DND-41 (cell line): Measurements from ENCODE around the gene MFGE8.

Experiments used
- ATAC-seq: fragments of 200-7000 bp; cut with Tn5 transposase; 3 replicates; pipeline ENCODE4 v1.9.1; 2021; ENCODE audit warnings: low read depth; ENCODE audit not compliant: insufficient read depth
- DNase-seq: peaks from one replicate; pipeline ENCODE4 v3.0.0-alpha.2; 2020
- H2AFZ ChIP-seq: 2 replicates; pipeline ENCODE4 v1.6.0; 2012; ENCODE audit warnings: low read depth, low read length
- H3K27ac ChIP-seq: 2 replicates; pipeline ENCODE4 v1.5.1; 2012; ENCODE audit warnings: low read length, inconsistent platforms
- H3K27me3 ChIP-seq: fragments of 200-600 bp; sonication (generic); 2 replicates; pipeline ENCODE4 v1.6.0; 2012; ENCODE audit warnings: low read length, mild to moderate bottlenecking, inconsistent platforms; ENCODE audit not compliant: insufficient read depth, poor library complexity
- H3K36me3 ChIP-seq: 2 replicates; pipeline ENCODE4 v1.5.1; 2012; ENCODE audit warnings: low read length, inconsistent platforms; ENCODE audit not compliant: insufficient read depth
- H3K4me1 ChIP-seq: 2 replicates; pipeline ENCODE4 v1.5.1; 2012; ENCODE audit warnings: mild to moderate bottlenecking, low read length; ENCODE audit not compliant: insufficient read depth
- H3K4me2 ChIP-seq: 2 replicates; pipeline ENCODE4 v1.6.0; 2012; ENCODE audit warnings: mild to moderate bottlenecking, moderate library complexity, low read length, inconsistent platforms; ENCODE audit not compliant: insufficient read depth
- H3K4me3 ChIP-seq, 2 experiments: fragments of 200-600 bp in 1 of 2; shearing (Covaris generic) in 1 of 2; 2 replicates each; pipeline ENCODE4 v1.5.1; 2012 to 2016; ENCODE audit warnings: inconsistent platforms in 2 of 2, low read length in 2 of 2, mild to moderate bottlenecking in 2 of 2, low read depth in 1 of 2, moderate library complexity in 1 of 2
- H3K79me2 ChIP-seq: 2 replicates; pipeline ENCODE4 v1.6.0; 2012; ENCODE audit warnings: low read length, inconsistent platforms; ENCODE audit not compliant: insufficient read depth
- H3K9ac ChIP-seq: 2 replicates; pipeline ENCODE4 v1.6.0; 2012; ENCODE audit warnings: low read depth, mild to moderate bottlenecking, inconsistent platforms, low read length, moderate library complexity
- H3K9me3 ChIP-seq: 2 replicates; pipeline ENCODE4 v1.5.1; 2012; ENCODE audit warnings: low read length, moderate library complexity, mild to moderate bottlenecking, inconsistent platforms; ENCODE audit not compliant: insufficient read depth, severe bottlenecking
- H4K20me1 ChIP-seq: 2 replicates; pipeline ENCODE4 v1.6.0; 2012; ENCODE audit warnings: low read length; ENCODE audit not compliant: insufficient read depth
- CTCF ChIP-seq: IDR thresholded peaks from 2 replicates; pipeline ENCODE4 v1.5.1; 2012; ENCODE audit warnings: borderline replicate concordance, low read length, moderate library complexity, mild to moderate bottlenecking; ENCODE audit not compliant: poor library complexity, severe bottlenecking; ENCODE audit errors: extremely low read depth
- EZH2 ChIP-seq: IDR thresholded peaks from 3 replicates; pipeline ENCODE4 v1.6.1; 2012; ENCODE audit warnings: borderline replicate concordance, low read depth, mild to moderate bottlenecking, moderate library complexity, low read length, inconsistent platforms; ENCODE audit not compliant: severe bottlenecking

MFGE8 gene

GRCh38 chr15:88873786-88874185 is 39.4 kb downstream of the MFGE8 start:
- no peak overlapping the region for H3K4me3 ChIP-seq
- no peaks in the 10 kb centered on the region for H3K4me1 ChIP-seq
- no peak overlapping the region for H2AFZ ChIP-seq
- DNase-seq (no peak), ATAC-seq (no peak)
- H3K4me2 ChIP-seq = no peak overlapping the region
- H3K9me3 ChIP-seq = no peaks in the 10 kb centered on the region
- H3K36me3 ChIP-seq = no peaks in the 10 kb centered on the region
- H3K27me3 ChIP-seq = peaks cover 4% of the 10 kb centered on the region
- no peak for TF ChIP-seq EZH2
- no peak for TF ChIP-seq CTCF
- no peak overlapping the region for H3K9ac ChIP-seq
- H3K27ac ChIP-seq = no peak overlapping the region
- H4K20me1 ChIP-seq = no peaks in the 10 kb centered on the region; the same call in 1 of the 2 replicates
- H3K79me2 ChIP-seq = no peaks in the 10 kb centered on the region

GRCh38 chr15:88872706-88873105 is 40.5 kb downstream of the MFGE8 start:
- no peak for TF ChIP-seq CTCF
- no peak for TF ChIP-seq EZH2
- H3K4me1 ChIP-seq = no peaks in the 10 kb centered on the region
- no peak overlapping the region for H3K4me2 ChIP-seq
- H2AFZ ChIP-seq = no peak overlapping the region
- no peaks in the 10 kb centered on the region for H3K9me3 ChIP-seq
- no peak overlapping the region for H3K27ac ChIP-seq
- H4K20me1 ChIP-seq = no peaks in the 10 kb centered on the region; the same call in 1 of the 2 replicates
- ATAC-seq = no peak
- no peaks in the 10 kb centered on the region for H3K79me2 ChIP-seq
- no peak for DNase-seq
- no peaks in the 10 kb centered on the region for H3K36me3 ChIP-seq
- H3K9ac ChIP-seq = no peak overlapping the region
- H3K27me3 ChIP-seq = peaks cover 4% of the 10 kb centered on the region
- no peak overlapping the region for H3K4me3 ChIP-seq

- H3K36me3 ChIP-seq = no peaks in the 10 kb centered on the region
- no peak overlapping the region for H3K9ac ChIP-seq
- no peaks in the 10 kb centered on the region for H3K4me1 ChIP-seq
- H3K27me3 ChIP-seq = peaks cover 4% of the 10 kb centered on the region
- H3K9me3 ChIP-seq = no peaks in the 10 kb centered on the region
- no peak overlapping the region for H3K4me2 ChIP-seq
- no peaks in the 10 kb centered on the region; the same call in 1 of the 2 replicates for H4K20me1 ChIP-seq
- no peaks in the 10 kb centered on the region for H3K79me2 ChIP-seq
- no peak for DNase-seq
- H2AFZ ChIP-seq = no peak overlapping the region
- TF ChIP-seq CTCF = no peak
- TF ChIP-seq EZH2 = no peak
- ATAC-seq = no peak
- H3K27ac ChIP-seq = no peak overlapping the region
- H3K4me3 ChIP-seq = no peak overlapping the region
Observed at GRCh38 chr15:88872106-88872505, 41.1 kb downstream of the MFGE8 start.

DNA sequence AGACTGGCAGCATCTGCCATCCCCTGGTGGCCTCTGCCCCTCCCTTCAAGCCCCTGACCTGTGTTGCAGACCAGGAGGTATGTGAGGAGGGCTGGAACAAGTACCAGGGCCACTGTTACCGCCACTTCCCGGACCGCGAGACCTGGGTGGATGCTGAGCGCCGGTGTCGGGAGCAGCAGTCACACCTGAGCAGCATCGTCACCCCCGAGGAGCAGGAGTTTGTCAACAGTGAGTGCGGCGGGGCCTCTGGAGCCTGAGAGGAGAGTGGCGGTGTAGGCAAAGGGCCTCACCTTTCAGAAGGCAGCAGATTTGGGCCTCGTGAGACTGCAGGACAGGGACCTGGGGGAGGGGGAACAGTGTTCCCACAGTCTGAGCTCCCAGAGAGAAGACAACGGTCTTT is 41.9 kb downstream of the MFGE8 start:
- Histone ChIP-seq H3K27ac (no peak overlapping the region), H3K36me3 (no peaks in the 10 kb centered on the region), H3K27me3 (peaks cover 4% of the 10 kb centered on the region), H3K79me2 (no peaks in the 10 kb centered on the region), H3K9ac (no peak overlapping the region), H3K4me2 (no peak overlapping the region), H3K4me1 (no peaks in the 10 kb centered on the region), H3K4me3 (no peak overlapping the region), H4K20me1 (no peaks in the 10 kb centered on the region; the same call in 1 of the 2 replicates), H2AFZ (no peak overlapping the region), H3K9me3 (no peaks in the 10 kb centered on the region)
- ATAC-seq (no peak), DNase-seq (no peak)
- TF ChIP-seq EZH2 (no peak), CTCF (no peak)
